Astrocyte of the cerebellum (primary cell): ENCODE measurements around the gene ZC3H7B.

ENCODE experiments used
- DNase-seq: peaks from one replicate; pipeline ENCODE4 v3.0.0-alpha.2; 2011; ENCODE audit warnings: low read depth
- H3K4me3 ChIP-seq: 2 replicates; pipeline ENCODE4 v1.5.1; 2011; ENCODE audit warnings: mild to moderate bottlenecking, low read depth, low read length, moderate library complexity
- in situ Hi-C: cut with HindIII; loops from 2 replicates; pipeline ENCODE4 v1.10.0; 2017; ENCODE audit warnings: low sequenced_read_pairs
- TF ChIP-seq, protein P1 (sequence below): IDR thresholded peaks from 2 replicates; pipeline ENCODE4 v1.5.1; 2012; ENCODE audit warnings: low read length, low read depth, moderate library complexity, mild to moderate bottlenecking; ENCODE audit errors: missing control alignments

The ZC3H7B gene

DNA sequence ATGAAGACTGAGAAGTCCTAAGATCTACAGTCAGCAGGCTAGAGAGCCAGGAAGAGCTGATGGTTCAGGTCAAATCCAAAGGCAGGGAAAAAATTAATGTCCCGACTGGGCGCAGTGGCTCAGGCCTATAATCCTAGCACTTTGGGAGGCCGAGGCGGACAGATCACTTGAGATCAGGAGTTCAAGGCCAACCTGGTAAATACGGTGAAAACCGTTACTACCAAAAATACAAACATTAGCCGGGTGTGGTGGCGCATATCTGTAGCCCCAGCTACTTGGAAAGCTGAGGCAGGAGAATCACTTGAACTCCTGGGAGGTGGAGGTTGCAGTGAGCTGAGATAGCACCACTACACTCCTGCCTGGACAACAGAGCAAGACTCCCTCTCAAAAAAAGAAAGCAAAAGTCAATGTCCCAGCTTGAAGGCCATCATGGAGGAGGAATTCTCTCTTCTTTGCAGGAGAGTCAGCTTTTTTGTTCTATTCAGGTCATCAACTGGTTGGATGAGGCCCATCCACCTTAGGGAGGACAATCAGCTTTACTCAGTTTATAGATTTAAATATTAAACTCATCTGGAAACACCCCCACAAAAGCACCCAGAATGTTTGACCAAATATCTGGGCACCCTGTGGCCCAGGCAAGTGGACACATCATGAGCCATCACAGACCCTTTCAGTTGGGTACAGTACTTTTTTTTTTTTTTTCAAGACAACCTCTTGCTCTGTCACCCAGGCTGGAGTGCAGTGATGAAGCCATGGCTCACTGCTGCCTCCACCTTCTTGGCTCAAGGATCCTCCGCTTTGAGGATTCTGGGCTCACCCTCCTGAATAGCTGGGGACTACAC lies 4.3 kb upstream of the ZC3H7B start:
- no peak for DNase-seq
- TF ChIP-seq, protein P1, sequence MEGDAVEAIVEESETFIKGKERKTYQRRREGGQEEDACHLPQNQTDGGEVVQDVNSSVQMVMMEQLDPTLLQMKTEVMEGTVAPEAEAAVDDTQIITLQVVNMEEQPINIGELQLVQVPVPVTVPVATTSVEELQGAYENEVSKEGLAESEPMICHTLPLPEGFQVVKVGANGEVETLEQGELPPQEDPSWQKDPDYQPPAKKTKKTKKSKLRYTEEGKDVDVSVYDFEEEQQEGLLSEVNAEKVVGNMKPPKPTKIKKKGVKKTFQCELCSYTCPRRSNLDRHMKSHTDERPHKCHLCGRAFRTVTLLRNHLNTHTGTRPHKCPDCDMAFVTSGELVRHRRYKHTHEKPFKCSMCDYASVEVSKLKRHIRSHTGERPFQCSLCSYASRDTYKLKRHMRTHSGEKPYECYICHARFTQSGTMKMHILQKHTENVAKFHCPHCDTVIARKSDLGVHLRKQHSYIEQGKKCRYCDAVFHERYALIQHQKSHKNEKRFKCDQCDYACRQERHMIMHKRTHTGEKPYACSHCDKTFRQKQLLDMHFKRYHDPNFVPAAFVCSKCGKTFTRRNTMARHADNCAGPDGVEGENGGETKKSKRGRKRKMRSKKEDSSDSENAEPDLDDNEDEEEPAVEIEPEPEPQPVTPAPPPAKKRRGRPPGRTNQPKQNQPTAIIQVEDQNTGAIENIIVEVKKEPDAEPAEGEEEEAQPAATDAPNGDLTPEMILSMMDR: no peak
- H3K4me3 ChIP-seq: no peak overlapping the region
- in situ Hi-C loops: no loop called here

GRCh38 chr22:41300661-41301060 lies 664 bp upstream of the ZC3H7B start:
- in situ Hi-C loops: no loop called here

GRCh38 chr22:41302021-41302767 lies 869 bp downstream of the ZC3H7B start:
- TF ChIP-seq, protein P1: no peak
- in situ Hi-C loops: no loop called here
- no peak for DNase-seq
- H3K4me3 ChIP-seq: peak overlapping the region; percentile 75

More at GRCh38 chr22:41300661-41301060, 664 bp upstream of the ZC3H7B start:
- TF ChIP-seq, protein P1: no peak
- H3K4me3 ChIP-seq: peak overlapping the region; percentile 75
- DNase-seq: no peak

- in situ Hi-C loops: no loop called here
- H3K4me3 ChIP-seq: peak overlapping the region; percentile 75
- no peak for DNase-seq
- TF ChIP-seq, protein P1: no peak
These were observed 1.5 kb downstream of the ZC3H7B start for GRCh38 chr22:41302811-41303210.

GRCh38 chr22:41305646-41306045 lies 4.3 kb downstream of the ZC3H7B start:
- DNase-seq: no peak
- in situ Hi-C loops: no loop called here
- TF ChIP-seq, protein P1: no peak
- H3K4me3 ChIP-seq: no peak overlapping the region

- TF ChIP-seq, protein P1: no peak
- H3K4me3 ChIP-seq: no peak overlapping the region
- no peak for DNase-seq
- in situ Hi-C loops: no loop called here
These were observed 6.7 kb downstream of the ZC3H7B start for GRCh38 chr22:41308054-41308453.
